ENCODE results near the gene PSMC6.

Gene PSMC6

DNA sequence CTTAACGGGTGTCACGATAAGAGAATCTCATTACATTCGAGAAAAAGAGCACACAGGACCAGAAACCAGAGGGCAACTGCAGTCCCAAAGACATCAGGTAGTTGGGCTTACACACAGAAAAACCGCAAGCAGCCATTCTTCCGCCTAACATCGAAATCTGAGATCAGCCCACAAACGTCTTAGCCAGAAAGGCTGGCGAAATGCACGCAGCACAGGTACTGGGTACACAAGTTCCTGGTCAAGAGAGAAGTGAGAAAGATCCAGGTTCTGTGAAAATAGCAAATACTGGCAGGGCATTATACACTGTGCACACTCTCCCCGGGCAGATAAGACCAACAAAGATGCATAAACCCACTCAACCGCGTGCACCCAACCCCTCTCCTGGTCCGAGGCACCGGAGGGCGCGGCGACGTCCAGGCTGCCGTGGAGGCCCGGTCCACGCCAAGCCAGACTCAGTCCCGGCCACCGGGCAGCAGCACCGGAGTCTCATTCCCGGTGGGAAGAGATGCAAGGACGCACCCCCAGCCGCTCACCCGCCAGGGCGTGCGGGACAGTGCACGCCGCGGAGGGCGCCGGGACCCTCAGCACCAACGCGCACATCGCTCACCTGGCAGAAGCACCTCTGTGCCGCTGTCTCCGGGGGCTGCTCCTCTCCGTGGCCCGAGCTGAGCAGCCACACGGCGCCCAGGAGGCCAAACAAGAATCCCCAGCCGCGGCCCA is 12.1 kb upstream of the PSMC6 start:
- TF ChIP-seq, protein P1, sequence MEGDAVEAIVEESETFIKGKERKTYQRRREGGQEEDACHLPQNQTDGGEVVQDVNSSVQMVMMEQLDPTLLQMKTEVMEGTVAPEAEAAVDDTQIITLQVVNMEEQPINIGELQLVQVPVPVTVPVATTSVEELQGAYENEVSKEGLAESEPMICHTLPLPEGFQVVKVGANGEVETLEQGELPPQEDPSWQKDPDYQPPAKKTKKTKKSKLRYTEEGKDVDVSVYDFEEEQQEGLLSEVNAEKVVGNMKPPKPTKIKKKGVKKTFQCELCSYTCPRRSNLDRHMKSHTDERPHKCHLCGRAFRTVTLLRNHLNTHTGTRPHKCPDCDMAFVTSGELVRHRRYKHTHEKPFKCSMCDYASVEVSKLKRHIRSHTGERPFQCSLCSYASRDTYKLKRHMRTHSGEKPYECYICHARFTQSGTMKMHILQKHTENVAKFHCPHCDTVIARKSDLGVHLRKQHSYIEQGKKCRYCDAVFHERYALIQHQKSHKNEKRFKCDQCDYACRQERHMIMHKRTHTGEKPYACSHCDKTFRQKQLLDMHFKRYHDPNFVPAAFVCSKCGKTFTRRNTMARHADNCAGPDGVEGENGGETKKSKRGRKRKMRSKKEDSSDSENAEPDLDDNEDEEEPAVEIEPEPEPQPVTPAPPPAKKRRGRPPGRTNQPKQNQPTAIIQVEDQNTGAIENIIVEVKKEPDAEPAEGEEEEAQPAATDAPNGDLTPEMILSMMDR (IDR thresholded peaks at IDR 0.05; ENCODE audit: low read depth, low read length, missing control alignments), result no peak
- H3K4me3 ChIP-seq (ENCODE audit: low read depth, low read length), result peak overlapping the region; percentile 78
- DNase-seq (ENCODE audit: low read depth), result peak; percentile 77

DNA sequence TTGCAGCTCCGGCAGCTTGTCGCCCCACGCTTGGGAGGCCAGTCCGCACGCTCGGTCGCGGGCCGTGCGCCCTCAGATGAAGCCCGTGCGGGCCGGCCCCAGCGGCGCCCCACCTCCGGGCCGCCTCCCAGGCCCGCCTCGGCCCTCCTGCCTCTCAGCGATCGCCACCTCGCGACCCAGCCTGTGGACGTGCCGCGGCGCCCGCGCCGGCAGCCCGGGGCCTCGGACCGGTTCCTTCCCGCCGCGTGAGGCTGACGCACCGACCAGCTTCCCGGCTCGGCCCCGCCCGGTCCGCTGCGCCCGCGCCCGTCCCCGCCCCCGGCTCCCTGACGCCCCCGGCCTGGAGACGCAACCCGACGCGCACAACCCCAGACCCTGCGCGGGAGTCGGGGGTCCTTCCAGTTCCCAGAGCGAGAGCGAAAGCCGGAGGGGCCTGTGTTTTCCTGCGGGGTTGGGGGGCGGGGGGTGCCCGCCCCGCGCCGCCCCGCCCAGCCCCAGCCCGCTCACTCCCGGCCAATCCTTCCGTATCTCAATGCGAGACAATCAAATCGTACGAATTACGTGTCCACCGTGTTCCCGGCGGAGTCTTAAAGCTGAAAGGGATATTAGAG is 11.4 kb upstream of the PSMC6 start, which contains the start of gene ERO1A:
ERO1A (minus strand) TSS at position 78 of the 611 bp plus-strand sequence; CDS start at position 1, 77 bp downstream.
- DNase-seq (ENCODE audit: low read depth), result no peak
- TF ChIP-seq, protein P1 (IDR thresholded peaks at IDR 0.05; ENCODE audit: low read depth, low read length, missing control alignments), result no peak
- peak within 1 kb of the TSS; percentile 78 for H3K4me3 ChIP-seq (ENCODE audit: low read depth, low read length)

DNA sequence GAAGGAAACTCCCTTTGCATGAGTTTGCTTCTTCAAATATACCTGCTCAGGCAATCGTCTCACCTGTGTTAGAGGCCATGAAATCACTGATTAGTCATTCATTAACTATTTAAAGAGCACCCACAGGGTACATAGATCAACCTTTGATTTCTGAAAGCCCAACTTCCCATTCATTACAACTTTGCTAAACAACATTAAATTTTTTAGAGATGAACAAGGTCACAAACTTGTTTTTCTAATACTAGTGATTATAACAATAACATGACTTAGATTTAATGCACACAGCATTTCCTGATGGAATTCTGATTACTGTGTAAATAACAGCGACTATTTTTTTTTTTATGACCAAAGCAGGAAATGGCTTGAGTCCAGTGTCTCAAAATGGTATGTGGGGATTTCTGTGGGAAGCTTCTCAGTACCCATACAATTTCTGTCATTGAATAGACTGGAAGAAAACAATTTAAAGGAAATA is 6.3 kb upstream of the PSMC6 start:
- TF ChIP-seq, protein P1 (IDR thresholded peaks at IDR 0.05; ENCODE audit: low read depth, low read length, missing control alignments), result no peak
- no peak for DNase-seq (ENCODE audit: low read depth)
- H3K4me3 ChIP-seq (ENCODE audit: low read depth, low read length), result no peak overlapping the region

DNA sequence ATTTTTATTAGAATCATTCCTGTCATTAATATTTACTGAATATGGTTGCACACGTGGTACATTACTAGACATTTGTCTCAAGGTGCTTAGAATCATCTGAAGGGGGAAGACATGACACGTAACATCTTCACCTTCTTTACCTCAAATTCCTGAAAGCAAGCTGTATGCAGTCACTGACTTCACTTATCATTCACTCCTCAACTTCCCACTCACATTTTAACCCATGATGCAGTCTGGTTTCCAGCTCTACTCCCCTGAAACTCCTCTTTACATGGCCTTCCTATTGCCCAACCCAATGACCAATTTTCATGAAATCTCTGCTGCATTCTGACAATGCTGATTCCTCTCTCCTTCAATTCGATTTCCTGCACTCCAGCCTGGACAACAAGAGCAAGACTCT is 5.8 kb upstream of the PSMC6 start:
- no peak for DNase-seq (ENCODE audit: low read depth)
- no peak overlapping the region for H3K4me3 ChIP-seq (ENCODE audit: low read depth, low read length)
- TF ChIP-seq, protein P1 (IDR thresholded peaks at IDR 0.05; ENCODE audit: low read depth, low read length, missing control alignments), result no peak

DNA sequence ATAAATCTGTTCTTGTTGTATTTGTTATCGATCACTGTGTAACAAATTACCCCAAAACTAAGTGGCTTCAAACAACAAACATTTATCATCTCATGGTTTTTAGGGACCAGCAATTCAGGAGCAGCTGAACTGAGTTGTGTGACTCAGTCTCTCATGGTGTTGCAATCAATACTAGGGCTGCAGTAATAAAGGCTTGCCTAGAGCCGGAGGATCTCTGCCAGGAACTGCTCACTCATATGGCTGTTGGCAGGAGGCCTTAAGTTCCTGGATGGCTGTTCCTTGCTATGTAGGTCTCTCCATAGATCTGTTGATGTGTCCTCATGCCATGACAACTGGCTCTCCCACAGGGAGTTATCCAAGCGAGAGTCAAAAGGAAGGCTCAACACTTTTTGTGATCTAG is 3.8 kb upstream of the PSMC6 start:
- H3K4me3 ChIP-seq (ENCODE audit: low read depth, low read length), result no peak overlapping the region
- no peak for DNase-seq (ENCODE audit: low read depth)
- TF ChIP-seq, protein P1 (IDR thresholded peaks at IDR 0.05; ENCODE audit: low read depth, low read length, missing control alignments), result no peak

DNA sequence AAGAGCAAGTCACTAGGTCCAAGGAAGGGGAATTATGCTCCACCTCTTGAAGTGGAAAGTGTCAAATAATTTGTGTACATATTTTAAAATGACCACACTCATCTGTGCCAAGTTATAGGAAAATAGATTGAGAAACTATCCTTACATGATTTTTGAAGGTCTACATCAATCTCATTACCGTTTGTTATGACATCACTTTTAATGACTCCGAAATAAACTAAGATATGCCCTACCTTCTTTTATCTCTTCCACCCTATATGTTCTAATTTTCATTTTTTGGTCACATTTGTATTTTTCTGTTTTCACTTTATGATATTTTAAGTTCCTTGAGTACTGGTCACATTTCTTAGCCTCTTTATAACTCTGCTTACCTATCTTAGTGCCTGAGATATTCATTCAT is 3.3 kb upstream of the PSMC6 start:
- TF ChIP-seq, protein P1 (IDR thresholded peaks at IDR 0.05; ENCODE audit: low read depth, low read length, missing control alignments), result no peak

More for the DNA sequence above, 3.3 kb upstream of the PSMC6 start:
- H3K4me3 ChIP-seq (ENCODE audit: low read depth, low read length), result no peak overlapping the region
- no peak for DNase-seq (ENCODE audit: low read depth)
